Measurements from ENCODE around the gene OTUB2. TPM values are rescaled to one million over a fixed set of nuclear protein-coding genes. Genes with fewer than 3 reads are reported as not detected.

The OTUB2 gene
- total RNA-seq, 1 experiment from 2014 or later = 0.55 TPM

GRCh38 chr14:94050231-94050880 lies 24.2 kb downstream of the OTUB2 start:
- H3K27me3 ChIP-seq (ENCODE audit: insufficient read depth, low read depth) = no peaks in the 10 kb centered on the region
- no peak overlapping the region for H2AFZ ChIP-seq
- POLR2A ChIA-PET (ENCODE audit: unreplicated experiment) = no interaction called here
- H3K79me2 ChIP-seq (ENCODE audit: low read depth) = no peaks in the 10 kb centered on the region
- no peak overlapping the region for H3K4me3 ChIP-seq
- H3K4me2 ChIP-seq = no peak overlapping the region
- H3F3A ChIP-seq (ENCODE audit: insufficient read depth, low read depth) = no peaks in the 10 kb centered on the region
- H3K27ac ChIP-seq = no peak overlapping the region
- DNase-seq = no peak
- intact Hi-C loops (cut with micrococcal nuclease; ENCODE audit: unreplicated experiment) = loop anchor here (5.0 kb wide), 1 partner anchor 87 kb away; no protein-coding TSS in a partner anchor
- H4K20me1 ChIP-seq (ENCODE audit: insufficient read depth) = no peaks in the 10 kb centered on the region
- H3K36me3 ChIP-seq (ENCODE audit: low read depth) = no peaks in the 10 kb centered on the region
- no TSS peak for BruUV-seq (replicated peaks)
- CTCF ChIA-PET = no interaction called here
- TF ChIP-seq EZH2 (IDR thresholded peaks at IDR 0.05; ENCODE audit: low read depth) (no peak), CTCF (conservative IDR thresholded peaks at IDR 0.05) (no peak)
- H3K9me3 ChIP-seq (ENCODE audit: insufficient read depth, low read depth) = no peaks in the 10 kb centered on the region
- no peaks in the 10 kb centered on the region for H3K4me1 ChIP-seq (replicated peaks; ENCODE audit: insufficient read depth)
- H3K9me2 ChIP-seq (ENCODE audit: insufficient read depth) = no peaks in the 10 kb centered on the region

- ChIA-PET POLR2A (ENCODE audit: unreplicated experiment) (no interaction called here), CTCF (no interaction called here)
- no peak overlapping the region for H3K4me2 ChIP-seq
- H3K79me2 ChIP-seq (ENCODE audit: low read depth) = no peaks in the 10 kb centered on the region
- H3K36me3 ChIP-seq (ENCODE audit: low read depth) = no peaks in the 10 kb centered on the region
- H3K27ac ChIP-seq = no peak overlapping the region
- TF ChIP-seq CTCF (conservative IDR thresholded peaks at IDR 0.05) (no peak), EZH2 (IDR thresholded peaks at IDR 0.05; ENCODE audit: low read depth) (no peak)
- no peaks in the 10 kb centered on the region for H3K9me2 ChIP-seq (ENCODE audit: insufficient read depth)
- intact Hi-C loops (cut with micrococcal nuclease; ENCODE audit: unreplicated experiment) = loop anchor here (5.0 kb wide), 1 partner anchor 86 kb away; no protein-coding TSS in a partner anchor
- no peaks in the 10 kb centered on the region for H3K9me3 ChIP-seq (ENCODE audit: insufficient read depth, low read depth)
- H3K4me1 ChIP-seq (replicated peaks; ENCODE audit: insufficient read depth) = no peaks in the 10 kb centered on the region
- no peak overlapping the region for H3K4me3 ChIP-seq
- no peaks in the 10 kb centered on the region for H3F3A ChIP-seq (ENCODE audit: insufficient read depth, low read depth)
- no peaks in the 10 kb centered on the region for H4K20me1 ChIP-seq (ENCODE audit: insufficient read depth)
- no peak for DNase-seq
- H2AFZ ChIP-seq = no peak overlapping the region
- no TSS peak for BruUV-seq (replicated peaks)
- no peaks in the 10 kb centered on the region for H3K27me3 ChIP-seq (ENCODE audit: insufficient read depth, low read depth)
These were observed 25.0 kb downstream of the OTUB2 start for GRCh38 chr14:94051115-94051514.

- ChIA-PET POLR2A (ENCODE audit: unreplicated experiment) (no interaction called here), CTCF (no interaction called here)
- Histone ChIP-seq H3K79me2 (ENCODE audit: low read depth) (no peaks in the 10 kb centered on the region), H3K36me3 (ENCODE audit: low read depth) (no peaks in the 10 kb centered on the region), H2AFZ (no peak overlapping the region), H4K20me1 (ENCODE audit: insufficient read depth) (no peaks in the 10 kb centered on the region), H3K9me3 (ENCODE audit: insufficient read depth, low read depth) (no peaks in the 10 kb centered on the region), H3K9me2 (ENCODE audit: insufficient read depth) (no peaks in the 10 kb centered on the region), H3K27me3 (ENCODE audit: insufficient read depth, low read depth) (no peaks in the 10 kb centered on the region), H3F3A (ENCODE audit: insufficient read depth, low read depth) (no peaks in the 10 kb centered on the region), H3K4me3 (no peak overlapping the region), H3K4me2 (no peak overlapping the region), H3K4me1 (replicated peaks; ENCODE audit: insufficient read depth) (no peaks in the 10 kb centered on the region), H3K27ac (no peak overlapping the region)
- TF ChIP-seq EZH2 (IDR thresholded peaks at IDR 0.05; ENCODE audit: low read depth) (no peak), CTCF (conservative IDR thresholded peaks at IDR 0.05) (no peak)
- DNase-seq = no peak
- intact Hi-C loops (cut with micrococcal nuclease; ENCODE audit: unreplicated experiment) = loop anchor here (5.0 kb wide), 1 partner anchor 86 kb away; no protein-coding TSS in a partner anchor
- BruUV-seq (replicated peaks) = no TSS peak
These were observed 25.6 kb downstream of the OTUB2 start for GRCh38 chr14:94051779-94052178.
